ENCODE results near the gene LRRTM1. TPM values are rescaled to one million over a fixed set of nuclear protein-coding genes. Genes with fewer than 3 reads are reported as not detected.

Gene LRRTM1
- total and polyA plus RNA-seq, 2 donors (not counting 3 experiments of a cell fraction or from before 2014, with no cell fraction given), result not detected

GRCh38 chr2:80324525-80324924, 20.0 kb upstream of the LRRTM1 start:
- intact Hi-C loops (cut with micrococcal nuclease), result no loop called here
- H3K27me3 ChIP-seq (ENCODE audit: control insufficient read depth in 2 of 2, insufficient read depth in 2 of 2, low read length in 2 of 2), result no peaks in the 10 kb centered on the region
- no peak overlapping the region for H3K27ac ChIP-seq (ENCODE audit: insufficient read depth, low read depth, low read length)
- no peak overlapping the region for H3K4me2 ChIP-seq (ENCODE audit: insufficient read depth, low read length)
- no peaks in the 10 kb centered on the region for H3K9me1 ChIP-seq (replicated peaks; ENCODE audit: control insufficient read depth, extremely low read depth, insufficient read depth, low read length)
- DNase-seq (ENCODE audit: low read depth, low spot score), result no peak
- H3K4me1 ChIP-seq (ENCODE audit: control insufficient read depth, extremely low read depth, insufficient read depth, low read length), result no peaks in the 10 kb centered on the region
- H3K4me3 ChIP-seq (replicated peaks in 1 of 3; ENCODE audit: insufficient read depth in 1 of 3, low read depth in 1 of 3, low read length in 3 of 3), result no peak overlapping the region
- no peak overlapping the region for H3K9ac ChIP-seq (replicated peaks; ENCODE audit: extremely low read depth, insufficient read depth, low read length)
- H3K9me3 ChIP-seq (replicated peaks; ENCODE audit: control insufficient read depth, insufficient read depth, low read length), result no peaks in the 10 kb centered on the region
- H3K79me2 ChIP-seq (ENCODE audit: control insufficient read depth, insufficient read depth, low read length), result no peaks in the 10 kb centered on the region
- ChIA-PET CTCF (interaction anchor here (1.7 kb wide), 1 partner anchor 174 kb away, joined by 3 read pairs; no protein-coding TSS in a partner anchor), POLR2A (no interaction called here)
- no peaks in the 10 kb centered on the region for H4K20me1 ChIP-seq (replicated peaks; ENCODE audit: control insufficient read depth, extremely low read depth, insufficient read depth, low read length)
- H2AFZ ChIP-seq (ENCODE audit: low read depth, low read length), result no peak overlapping the region
- no TSS peak for BruUV-seq (replicated peaks)
- dilution Hi-C loops (cut with MboI; ENCODE audit: extremely low pct_ligation_motif_present, low sequenced_read_pairs), result no loop called here
- TF ChIP-seq GATA2 (IDR thresholded peaks at IDR 0.05; ENCODE audit: insufficient read depth, insufficient read length, low read depth, low read length) (no peak), EZH2 (IDR thresholded peaks at IDR 0.05; ENCODE audit: borderline replicate concordance, low read depth, low read length, severe bottlenecking) (no peak), POLR2AphosphoS5 (IDR thresholded peaks at IDR 0.05; ENCODE audit: insufficient read depth, low read depth, low read length) (no peak), JUN (IDR thresholded peaks at IDR 0.05; ENCODE audit: borderline replicate concordance, insufficient read depth, insufficient read length, low read depth) (no peak), POLR2A (IDR thresholded peaks at IDR 0.05; ENCODE audit: low read depth, low read length) (no peak), FOS (IDR thresholded peaks at IDR 0.05; ENCODE audit: borderline replicate concordance, insufficient read depth, low read length) (no peak), MYC (IDR thresholded peaks at IDR 0.05; ENCODE audit: low read depth, low read length) (no peak)
- TF ChIP-seq, protein P1, sequence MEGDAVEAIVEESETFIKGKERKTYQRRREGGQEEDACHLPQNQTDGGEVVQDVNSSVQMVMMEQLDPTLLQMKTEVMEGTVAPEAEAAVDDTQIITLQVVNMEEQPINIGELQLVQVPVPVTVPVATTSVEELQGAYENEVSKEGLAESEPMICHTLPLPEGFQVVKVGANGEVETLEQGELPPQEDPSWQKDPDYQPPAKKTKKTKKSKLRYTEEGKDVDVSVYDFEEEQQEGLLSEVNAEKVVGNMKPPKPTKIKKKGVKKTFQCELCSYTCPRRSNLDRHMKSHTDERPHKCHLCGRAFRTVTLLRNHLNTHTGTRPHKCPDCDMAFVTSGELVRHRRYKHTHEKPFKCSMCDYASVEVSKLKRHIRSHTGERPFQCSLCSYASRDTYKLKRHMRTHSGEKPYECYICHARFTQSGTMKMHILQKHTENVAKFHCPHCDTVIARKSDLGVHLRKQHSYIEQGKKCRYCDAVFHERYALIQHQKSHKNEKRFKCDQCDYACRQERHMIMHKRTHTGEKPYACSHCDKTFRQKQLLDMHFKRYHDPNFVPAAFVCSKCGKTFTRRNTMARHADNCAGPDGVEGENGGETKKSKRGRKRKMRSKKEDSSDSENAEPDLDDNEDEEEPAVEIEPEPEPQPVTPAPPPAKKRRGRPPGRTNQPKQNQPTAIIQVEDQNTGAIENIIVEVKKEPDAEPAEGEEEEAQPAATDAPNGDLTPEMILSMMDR (IDR thresholded peaks at IDR 0.05; ENCODE audit: extremely low read depth in 1 of 2, insufficient read depth in 1 of 2, low read depth in 1 of 2, low read length in 2 of 2), result no peak
- TF ChIP-seq, protein P2, sequence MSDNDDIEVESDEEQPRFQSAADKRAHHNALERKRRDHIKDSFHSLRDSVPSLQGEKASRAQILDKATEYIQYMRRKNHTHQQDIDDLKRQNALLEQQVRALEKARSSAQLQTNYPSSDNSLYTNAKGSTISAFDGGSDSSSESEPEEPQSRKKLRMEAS (IDR thresholded peaks at IDR 0.05; ENCODE audit: insufficient read depth, insufficient read length), result no peak
- FAIRE-seq, result no peak
- H3K36me3 ChIP-seq (ENCODE audit: control insufficient read depth in 2 of 2, extremely low read depth in 1 of 2, insufficient read depth in 2 of 2, low read length in 2 of 2), result no peaks in the 10 kb centered on the region
